Stimulated activated CD4-positive, alpha-beta T cell treated with anti-CD3 and anti-CD28 coated beads, Interleukin-15, amount 100 ng/mL, for 48 hours (primary cell): ENCODE data around the gene TNS1.
"Not testable (repeated sequence)": the region's sequence is repeated elsewhere in the genome, so short reads cannot be mapped to it uniquely, and the experiment has no call there.

Experiments used
- DNase-seq, 2 donors: peaks; one replicate each; pipeline ENCODE4 v3.0.0-alpha.2; 2020; ENCODE audit warnings: low read depth in 2 of 2

TNS1 gene

GRCh38 chr2:218029366-218030360 lies 26.9 kb upstream of the TNS1 start:
- DNase-seq = no peak

GRCh38 chr2:218028562-218029348 lies 26.0 kb upstream of the TNS1 start:
- DNase-seq = no peak

- DNase-seq = no peak
These were observed 25.3 kb upstream of the TNS1 start for GRCh38 chr2:218028189-218028495.

GRCh38 chr2:218027426-218028188 lies 24.8 kb upstream of the TNS1 start:
- DNase-seq = no peak

DNA sequence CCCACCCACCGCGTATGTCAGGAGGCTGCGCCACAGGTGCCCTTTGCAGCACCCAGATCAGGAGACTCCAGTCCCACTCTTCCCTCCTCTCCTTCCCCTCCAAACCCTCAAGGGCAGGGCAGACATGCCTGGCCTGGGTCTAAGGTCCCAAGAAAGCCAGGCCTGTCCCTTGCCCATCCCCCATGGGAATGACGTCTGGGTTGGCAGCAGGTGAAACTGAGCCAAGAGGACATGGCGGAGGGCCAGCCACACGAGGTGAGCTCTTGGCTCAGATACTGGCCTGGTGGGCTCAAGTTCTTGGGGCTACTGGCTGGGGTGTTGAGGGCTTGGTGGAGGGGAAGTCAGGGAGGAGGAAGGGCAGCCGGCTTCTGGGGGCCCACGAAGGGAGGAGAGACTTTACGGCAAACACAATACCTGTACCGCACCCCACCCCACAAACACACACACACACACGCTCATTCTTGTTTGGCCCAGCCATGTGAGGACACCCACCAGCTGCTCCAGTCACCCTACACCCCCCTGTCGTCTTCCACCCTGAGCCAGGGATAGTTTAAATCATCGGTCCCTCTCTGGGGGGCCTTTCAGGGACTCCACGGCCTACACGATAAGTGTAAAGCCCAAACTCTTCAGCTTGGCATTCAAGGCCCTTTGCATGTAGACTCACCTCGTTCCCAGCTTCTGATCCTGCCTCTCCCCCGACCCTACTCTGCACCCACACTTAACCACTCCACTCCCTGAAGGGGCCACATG lies 24.1 kb upstream of the TNS1 start:
- no peak for DNase-seq

DNA sequence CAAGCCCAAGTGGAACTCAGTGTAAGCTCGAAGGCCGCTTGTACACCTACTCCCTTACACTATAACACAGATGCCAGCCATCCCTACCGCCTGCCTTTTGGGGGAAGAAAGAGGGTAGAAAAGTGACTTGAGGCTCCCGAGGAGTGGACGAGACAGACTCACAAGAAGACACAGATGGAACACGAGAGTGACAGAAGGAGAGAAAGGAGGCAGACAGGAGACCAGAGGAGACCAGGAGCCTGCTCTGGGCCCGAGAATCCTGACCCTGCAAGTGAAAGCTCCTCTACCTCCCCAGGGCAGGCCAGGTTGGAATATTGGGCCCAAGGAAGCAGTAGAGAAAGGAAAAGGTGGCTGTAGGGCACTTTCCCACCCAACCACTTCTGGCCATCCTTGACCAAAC lies 23.4 kb upstream of the TNS1 start:
- no peak for DNase-seq

GRCh38 chr2:218024871-218025270 lies 22.1 kb upstream of the TNS1 start:
- DNase-seq = no peak

GRCh38 chr2:218024336-218024735 lies 21.5 kb upstream of the TNS1 start:
- DNase-seq = no peak

DNA sequence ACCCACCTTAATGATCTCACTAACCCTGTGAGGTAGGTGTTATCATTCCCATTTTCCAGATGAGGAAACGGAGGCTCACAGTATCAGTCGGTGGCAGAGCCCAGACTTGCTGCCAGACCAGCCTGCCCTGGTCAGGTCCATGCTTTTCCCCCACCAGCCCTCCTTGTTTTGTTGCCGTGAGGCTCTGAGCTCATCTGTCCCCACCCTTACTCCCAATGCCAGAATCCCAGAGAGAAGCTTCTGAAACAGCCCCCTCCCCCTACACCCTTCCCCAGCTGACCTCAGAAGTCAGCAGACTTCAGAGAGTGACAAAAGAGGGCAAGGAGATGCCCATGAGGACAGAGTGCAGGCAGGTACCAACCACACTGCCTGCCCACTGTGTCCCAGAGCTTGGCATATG lies 20.8 kb upstream of the TNS1 start:
- DNase-seq = no peak

- DNase-seq = no peak
These were observed 20.2 kb upstream of the TNS1 start for GRCh38 chr2:218022851-218023530.

GRCh38 chr2:218022131-218022850 lies 19.5 kb upstream of the TNS1 start:
- no peak for DNase-seq

DNA sequence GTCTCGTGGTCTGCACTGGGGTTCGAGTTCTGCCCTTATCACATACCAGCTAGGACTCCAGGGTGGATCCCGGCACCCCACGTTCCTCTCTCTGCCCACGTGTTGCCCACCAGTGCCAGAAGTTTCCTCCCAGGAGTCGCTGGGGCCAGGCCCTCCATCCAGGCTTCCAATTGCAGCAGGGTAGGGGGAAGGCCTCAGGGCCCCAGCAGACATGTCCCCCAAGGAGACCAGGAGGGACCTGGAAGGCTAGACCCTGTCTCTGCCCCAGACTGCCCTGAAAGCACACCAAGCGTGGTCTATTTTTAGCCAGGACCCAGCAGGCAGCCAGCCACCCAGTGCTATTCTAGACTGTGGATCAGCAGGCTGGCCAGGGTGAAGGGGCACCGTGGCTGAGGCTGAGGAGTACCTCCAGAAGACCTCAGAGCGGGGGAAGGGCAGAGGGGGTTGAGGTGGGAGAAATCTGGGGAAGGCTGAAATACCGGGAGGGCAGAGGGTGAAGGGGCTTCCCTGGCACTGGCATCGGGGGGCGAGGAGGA lies 18.8 kb upstream of the TNS1 start:
- no peak for DNase-seq

DNA sequence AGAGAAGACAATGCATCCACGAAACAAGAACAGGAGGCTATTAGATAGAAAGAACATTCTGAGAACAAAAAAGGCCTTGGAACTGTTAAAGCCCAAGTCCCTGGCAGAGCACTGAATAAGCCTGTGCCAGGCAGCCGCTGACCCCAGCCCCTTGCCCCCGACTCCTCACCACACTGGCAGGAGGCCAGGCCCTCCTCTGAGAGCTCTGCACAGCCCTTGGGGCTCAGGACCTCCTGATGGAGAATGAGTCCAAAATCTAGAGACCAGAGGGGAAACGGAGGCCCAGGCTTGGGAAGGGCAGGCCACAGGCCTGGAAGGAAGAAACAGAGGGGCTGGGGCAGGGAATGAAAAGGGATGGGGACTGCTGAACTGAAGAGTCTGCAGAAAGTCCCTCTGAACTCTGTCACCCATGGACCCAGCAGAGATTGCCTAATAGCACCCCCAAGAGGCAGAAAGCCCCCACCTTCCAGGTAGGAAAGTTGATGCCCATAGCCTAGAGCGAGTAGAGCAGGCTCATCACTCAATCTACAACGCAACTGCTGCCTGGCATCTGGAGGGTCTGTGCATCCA lies 18.3 kb upstream of the TNS1 start:
- DNase-seq = no peak

GRCh38 chr2:218020281-218020680 lies 17.5 kb upstream of the TNS1 start:
- DNase-seq = no peak

DNA sequence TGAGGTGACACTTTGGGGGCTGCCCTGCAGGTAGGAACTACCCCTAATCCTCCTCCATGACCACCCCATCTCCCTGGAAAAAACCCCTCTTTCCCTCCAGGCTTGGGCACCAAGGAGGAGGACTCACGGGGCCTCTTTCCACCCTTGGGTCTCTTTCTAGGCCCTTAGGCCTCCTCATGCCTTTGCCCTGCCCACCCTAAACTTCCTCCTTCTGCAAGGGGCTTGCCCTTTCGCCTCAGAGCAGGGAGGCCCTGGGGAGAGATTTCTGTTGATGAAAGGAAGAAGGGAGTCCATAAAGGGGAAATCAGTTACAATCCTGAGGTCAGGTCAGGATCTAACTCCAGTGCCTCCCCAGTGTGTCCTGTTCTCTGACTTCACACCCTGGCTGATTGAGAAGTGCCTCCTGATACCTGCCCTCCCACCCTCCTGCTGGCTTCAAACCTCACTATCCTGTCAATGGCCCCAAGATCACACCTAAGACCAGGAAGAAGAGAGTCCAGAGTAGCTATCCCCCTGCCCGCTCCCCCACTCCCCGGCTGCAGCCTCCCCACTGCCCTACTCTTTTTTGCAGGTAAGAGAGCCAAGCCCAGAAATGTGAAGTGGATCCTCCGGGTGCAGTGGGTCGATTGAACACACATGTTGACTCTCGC lies 16.7 kb upstream of the TNS1 start:
- DNase-seq = no peak

DNA sequence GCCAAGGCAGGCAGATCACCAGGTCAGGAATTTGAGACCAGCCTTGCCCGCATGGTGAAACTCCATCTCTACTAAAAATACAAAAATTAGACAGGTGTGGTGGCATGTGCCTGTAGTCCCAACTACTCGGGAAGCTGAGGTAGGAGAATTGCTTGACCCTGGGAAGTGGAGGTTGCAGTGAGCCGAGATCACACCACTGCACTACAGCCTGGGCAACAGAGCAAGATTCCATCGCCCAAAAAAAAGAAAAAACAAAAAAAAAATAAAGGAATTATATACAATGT lies 16.0 kb upstream of the TNS1 start:
- DNase-seq = not testable (repeated sequence)

GRCh38 chr2:218017211-218018053 lies 14.6 kb upstream of the TNS1 start:
- DNase-seq = no peak

DNA sequence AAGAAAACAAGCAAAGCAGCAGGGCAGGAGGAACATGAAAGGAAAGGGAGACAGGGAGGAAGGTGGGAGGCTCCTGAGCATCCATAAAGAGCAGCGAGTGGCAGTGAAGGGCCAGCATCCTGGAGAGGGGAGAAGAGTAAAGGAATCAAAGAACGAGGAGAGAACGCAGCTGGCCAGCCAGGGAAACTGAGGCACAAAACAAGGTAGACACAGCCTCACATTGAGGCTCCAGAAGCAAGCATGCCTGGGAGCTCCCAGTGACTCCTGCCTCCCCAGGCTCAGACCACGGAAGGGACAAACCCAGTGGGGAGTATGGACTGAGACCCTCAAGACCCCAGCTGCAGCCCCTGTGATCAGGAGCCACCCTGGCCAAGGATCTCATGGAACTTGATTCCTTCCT lies 14.0 kb upstream of the TNS1 start:
- DNase-seq = no peak
